Activated CD8-positive, alpha-beta memory T cell treated with anti-CD3 and anti-CD28 coated beads, Interleukin-2, amount 50 U/mL, for 24 hours (primary cell): ENCODE data around the gene PRKAR2B.
"Not testable (repeated sequence)": the region's sequence is repeated elsewhere in the genome, so short reads cannot be mapped to it uniquely, and the experiment has no call there.

Experiments used
- DNase-seq: peaks from one replicate; pipeline ENCODE4 v3.0.0-alpha.2; 2020; ENCODE audit errors: extremely low read depth

PRKAR2B gene

GRCh38 chr7:107078517-107078966 is 34.0 kb downstream of the PRKAR2B start:
- DNase-seq = no peak

GRCh38 chr7:107079212-107079940 is 34.9 kb downstream of the PRKAR2B start:
- DNase-seq = no peak

GRCh38 chr7:107080099-107080505 is 35.6 kb downstream of the PRKAR2B start:
- no peak for DNase-seq

- DNase-seq = no peak
Observed at GRCh38 chr7:107080533-107080932, 36.0 kb downstream of the PRKAR2B start.

GRCh38 chr7:107085180-107085579 is 40.7 kb downstream of the PRKAR2B start:
- no peak for DNase-seq

GRCh38 chr7:107089627-107090026 is 45.1 kb downstream of the PRKAR2B start:
- no peak for DNase-seq

GRCh38 chr7:107090457-107090856 is 46.0 kb downstream of the PRKAR2B start:
- DNase-seq = no peak

- no peak for DNase-seq
Observed at GRCh38 chr7:107091306-107091705, 46.8 kb downstream of the PRKAR2B start.

- DNase-seq = not testable (repeated sequence)
Observed at GRCh38 chr7:107093671-107094070, 49.2 kb downstream of the PRKAR2B start.

GRCh38 chr7:107099154-107099553 is 54.6 kb downstream of the PRKAR2B start:
- not testable (repeated sequence) for DNase-seq

- no peak for DNase-seq
Observed at GRCh38 chr7:107100824-107101223, 56.3 kb downstream of the PRKAR2B start.

- no peak for DNase-seq
Observed at GRCh38 chr7:107103369-107103768, 58.9 kb downstream of the PRKAR2B start.

- no peak for DNase-seq
Observed at GRCh38 chr7:107104801-107105200, 60.3 kb downstream of the PRKAR2B start.

- no peak for DNase-seq
Observed at GRCh38 chr7:107105591-107106245, 61.2 kb downstream of the PRKAR2B start.

- DNase-seq = no peak
Observed at GRCh38 chr7:107108793-107109371, 64.4 kb downstream of the PRKAR2B start.

GRCh38 chr7:107109955-107110354 is 65.5 kb downstream of the PRKAR2B start:
- no peak for DNase-seq

- DNase-seq = no peak
Observed at GRCh38 chr7:107111196-107111595, 66.7 kb downstream of the PRKAR2B start.

- no peak for DNase-seq
Observed at GRCh38 chr7:107113866-107114265, 69.4 kb downstream of the PRKAR2B start.

- DNase-seq = no peak
Observed at GRCh38 chr7:107115114-107115513, 70.6 kb downstream of the PRKAR2B start.

- no peak for DNase-seq
Observed at GRCh38 chr7:107115762-107116540, 71.4 kb downstream of the PRKAR2B start.

- no peak for DNase-seq
Observed at GRCh38 chr7:107118109-107118900, 73.8 kb downstream of the PRKAR2B start.
